IPS DF 4.7 (cell line): ENCODE results near the gene BEX4.
"Not testable (repeated sequence)": the region's sequence is repeated elsewhere in the genome, so short reads cannot be mapped to it uniquely, and the experiment has no call there.

Experiments
- DNase-seq: peaks from one replicate; pipeline ENCODE4 v3.0.0-alpha.2; 2013; ENCODE audit warnings: low spot score; ENCODE audit errors: extremely low read depth

Gene BEX4, protein sequence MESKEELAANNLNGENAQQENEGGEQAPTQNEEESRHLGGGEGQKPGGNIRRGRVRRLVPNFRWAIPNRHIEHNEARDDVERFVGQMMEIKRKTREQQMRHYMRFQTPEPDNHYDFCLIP

DNA sequence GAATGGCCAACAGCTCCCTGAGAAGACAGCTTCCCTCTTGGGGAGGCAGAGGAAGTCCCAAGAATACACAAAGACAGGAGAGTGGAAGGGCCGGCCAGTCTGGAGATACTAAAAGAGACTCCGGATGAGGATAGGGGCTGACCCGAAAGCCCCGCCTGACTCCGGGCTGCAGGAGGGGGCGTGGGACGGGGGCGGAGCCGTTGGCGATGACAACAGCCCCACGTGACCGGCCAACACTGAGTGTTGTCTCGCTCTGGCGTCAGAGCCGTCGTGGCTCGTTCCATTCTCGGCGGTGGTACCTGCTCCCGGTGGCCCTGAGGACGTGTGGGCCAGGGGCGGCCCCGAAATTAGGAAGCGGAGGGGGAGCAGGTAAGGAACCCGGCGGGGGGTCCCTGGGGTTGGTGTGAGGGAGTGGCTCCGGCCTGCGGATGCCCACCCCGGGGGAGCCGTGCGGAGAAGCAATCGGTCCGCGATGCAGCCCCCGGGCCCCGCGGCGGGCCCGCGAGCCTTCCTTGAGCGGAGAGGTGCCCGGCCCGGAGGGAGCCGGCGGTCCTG is at the start of gene BEX4:
Gene BEX4 (plus strand): TSS at position 239 of the 555 bp plus-strand sequence. CDS start 1,046 bp downstream, outside the sequence.
- no peak for DNase-seq

DNA sequence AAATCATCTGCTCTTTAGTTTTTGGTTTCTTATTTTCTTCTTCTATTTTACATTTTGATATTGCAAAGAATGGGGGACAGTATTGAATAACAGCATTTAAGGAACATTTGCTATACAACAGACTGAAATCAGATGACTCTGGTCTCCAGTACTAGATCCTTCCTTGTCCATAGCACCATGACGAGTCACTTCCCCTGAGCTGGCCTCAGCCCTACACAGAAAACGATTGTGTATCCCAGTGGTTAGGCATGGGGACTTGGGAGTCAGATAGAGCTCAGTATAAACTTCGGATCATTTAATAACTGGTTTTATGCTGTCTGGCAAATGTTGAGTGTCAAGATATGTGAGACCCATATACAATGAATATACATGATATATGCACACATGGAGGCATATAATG is 44.7 kb upstream of the BEX4 start:
- no peak for DNase-seq

DNA sequence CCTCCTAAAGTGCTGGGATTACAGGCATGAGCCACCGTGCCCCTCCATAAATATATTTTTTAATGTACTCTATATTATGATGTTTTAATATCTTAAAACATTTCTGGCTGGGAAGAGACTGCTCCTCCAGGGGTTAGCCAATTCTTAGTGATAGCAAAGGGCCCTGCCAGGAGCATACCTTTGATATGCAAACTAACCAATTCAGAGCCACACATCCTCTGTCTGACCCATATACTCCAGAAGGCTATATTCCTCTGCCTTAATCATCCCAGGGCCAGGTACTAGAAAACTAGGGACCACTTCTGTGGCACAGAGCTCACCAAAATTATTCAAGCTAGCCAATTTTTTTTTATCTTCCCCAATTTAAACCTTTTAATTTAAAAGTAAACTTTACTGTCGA is 43.6 kb upstream of the BEX4 start:
- DNase-seq, result no peak

DNA sequence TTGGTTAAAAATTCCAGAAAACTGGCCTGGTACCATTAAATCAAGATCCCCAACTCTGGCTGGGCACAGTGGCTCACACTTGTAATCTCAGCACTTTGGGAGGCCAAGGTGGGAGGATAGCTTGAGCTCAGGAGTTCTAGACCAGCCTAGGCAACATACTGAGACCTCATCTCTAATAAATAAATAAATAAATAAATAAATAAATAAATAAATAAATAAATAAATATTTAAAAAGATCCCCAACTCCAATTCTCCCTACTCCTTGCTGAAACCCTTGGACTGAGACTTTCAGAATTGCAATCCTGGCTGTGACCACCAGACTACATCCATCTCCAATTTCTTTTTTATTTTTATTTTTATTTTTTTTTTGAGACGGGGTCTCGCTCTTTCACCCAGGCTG is 39.7 kb upstream of the BEX4 start:
- DNase-seq, result not testable (repeated sequence)

DNA sequence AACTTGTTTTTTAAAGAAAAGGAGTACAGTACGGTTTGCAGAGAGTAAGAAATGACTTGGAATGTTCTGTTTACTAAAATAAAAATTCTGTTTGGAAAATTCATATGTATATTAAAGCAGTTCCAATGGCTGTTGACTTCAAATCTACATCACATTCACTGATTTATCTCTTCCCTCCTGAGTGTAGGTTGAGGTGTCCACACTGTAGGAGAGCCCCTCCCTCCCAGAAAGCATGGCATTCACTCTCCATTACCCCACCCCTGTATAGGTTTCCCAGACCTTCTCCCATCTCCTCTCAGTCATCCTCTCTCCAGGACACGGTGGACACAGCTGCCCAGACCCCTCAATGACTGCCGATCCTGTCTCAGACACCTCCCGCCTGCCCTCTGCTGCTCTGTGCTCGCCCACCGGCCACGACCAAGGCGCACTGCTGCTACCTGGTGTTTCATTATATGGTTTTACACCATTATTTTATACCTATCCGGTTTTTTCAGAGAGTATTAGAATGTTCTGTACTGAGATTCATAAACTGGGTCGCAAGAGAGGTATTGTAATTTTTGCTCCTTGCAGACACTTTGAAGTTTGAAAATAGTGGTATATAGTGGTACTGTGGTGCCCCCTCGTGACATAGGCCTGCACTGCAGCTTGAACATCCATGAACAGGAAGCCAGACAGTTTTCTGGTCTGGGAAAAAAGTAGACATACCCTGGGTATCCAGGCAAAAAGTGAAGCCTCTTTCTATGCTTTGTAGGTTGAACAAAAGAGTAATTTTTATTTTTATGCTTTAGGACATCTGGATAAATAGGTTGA is 38.8 kb upstream of the BEX4 start:
- no peak for DNase-seq

DNA sequence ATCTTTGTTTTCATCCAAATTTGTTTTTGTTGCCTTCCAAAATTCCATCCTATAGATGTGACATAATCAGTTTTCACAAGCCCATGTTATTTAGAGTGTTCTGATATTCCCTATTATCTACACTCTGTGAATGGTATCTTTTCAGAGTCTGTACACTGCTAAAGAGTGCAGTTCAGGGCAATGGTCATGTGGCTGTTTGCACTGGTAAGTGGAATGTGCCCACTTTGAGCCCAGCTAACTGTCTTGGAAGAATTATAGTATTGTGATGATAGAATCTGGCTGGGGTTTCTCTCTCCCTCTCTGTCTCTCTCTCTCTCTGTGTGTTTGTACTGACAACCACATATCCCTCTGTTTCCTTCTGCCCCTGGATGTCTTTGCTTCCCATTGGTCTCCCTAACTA is 37.4 kb upstream of the BEX4 start:
- no peak for DNase-seq

DNA sequence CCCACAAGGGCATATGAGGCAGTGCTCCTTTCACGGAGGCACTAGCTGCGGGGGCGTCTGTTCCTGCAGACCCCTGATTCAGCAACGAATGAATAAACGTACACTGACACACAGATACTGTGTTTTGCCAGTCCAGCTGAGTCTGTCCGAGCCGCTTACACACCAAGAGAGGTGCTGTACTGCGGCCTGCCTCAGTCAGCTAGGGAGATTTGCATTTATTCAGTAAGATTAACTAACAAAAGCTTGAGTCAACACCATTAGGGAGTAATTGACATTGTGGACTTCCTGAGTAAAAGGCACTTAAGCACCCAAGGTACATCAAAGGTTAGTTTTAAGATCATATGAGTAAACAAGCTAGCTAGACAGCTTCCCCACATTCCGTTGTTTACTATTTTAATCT is 31.0 kb upstream of the BEX4 start:
- DNase-seq, result no peak

DNA sequence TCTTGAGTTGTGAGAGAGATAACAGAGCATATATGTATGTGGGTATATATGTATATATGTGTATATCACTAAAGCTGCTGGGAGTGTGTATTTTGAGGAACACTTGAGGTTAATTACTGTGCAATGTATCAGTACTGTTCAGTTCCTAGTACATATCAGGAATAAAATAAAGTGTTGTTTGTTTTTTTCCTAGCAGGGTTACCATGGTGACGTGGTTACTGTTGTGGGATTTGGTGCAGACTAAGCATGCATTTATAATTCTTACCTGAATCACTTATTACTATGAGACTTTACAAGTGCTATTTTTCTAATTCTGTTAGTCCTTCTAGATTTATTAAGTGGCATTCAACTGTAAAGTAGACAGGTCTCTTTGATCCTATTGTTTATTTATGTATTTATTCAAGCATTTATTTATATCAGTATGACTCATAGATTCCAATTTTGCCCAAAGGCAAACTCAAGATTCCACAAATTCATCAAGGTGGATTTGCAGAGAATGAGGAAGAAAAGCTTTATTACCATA is 26.9 kb upstream of the BEX4 start:
- no peak for DNase-seq

DNA sequence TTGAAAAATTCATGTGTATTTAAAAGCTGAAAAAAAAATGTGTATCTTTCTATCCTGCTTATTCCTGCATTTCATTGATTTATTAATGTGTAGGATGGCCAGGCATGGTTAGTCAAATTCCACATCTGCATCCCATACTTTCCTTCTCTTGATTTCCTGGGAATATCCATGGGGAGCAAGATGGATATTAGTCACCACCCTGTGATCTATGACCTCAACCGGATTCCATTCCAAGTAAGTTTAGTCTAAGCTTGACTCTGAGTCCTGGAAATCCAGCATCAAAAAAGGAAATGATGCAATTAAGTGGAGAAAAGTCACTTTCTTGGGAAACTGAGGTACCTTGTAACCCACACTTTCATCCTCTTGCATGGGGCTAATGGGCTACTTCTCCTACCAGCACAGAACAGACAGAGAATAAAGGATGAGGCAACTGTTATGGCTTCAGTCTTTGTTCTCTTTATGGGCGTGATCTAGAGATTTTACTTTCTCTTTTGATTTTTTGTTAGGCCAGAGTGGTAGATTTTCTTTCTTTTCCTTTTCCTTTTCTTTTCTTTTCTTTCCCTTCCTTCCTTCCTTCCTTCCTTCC is 17.1 kb upstream of the BEX4 start:
- DNase-seq, result no peak

DNA sequence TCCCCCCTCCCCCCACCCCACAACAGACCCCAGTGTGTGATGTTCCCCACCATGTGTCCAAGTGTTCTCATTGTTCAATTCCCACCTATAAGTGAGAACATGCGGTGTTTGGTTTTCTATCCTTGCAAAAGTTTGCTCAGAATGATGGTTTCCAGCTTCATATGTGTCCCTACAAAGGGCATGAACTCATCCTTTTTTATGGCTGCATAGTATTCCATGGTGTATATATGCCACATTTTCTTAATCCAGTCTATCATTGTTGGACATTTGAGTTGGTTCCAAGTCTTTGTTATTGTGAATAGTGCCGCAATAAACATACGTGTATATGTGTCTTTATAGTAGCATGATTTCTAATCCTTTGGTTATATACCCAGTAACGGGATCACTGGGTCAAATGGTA is 16.2 kb upstream of the BEX4 start:
- not testable (repeated sequence) for DNase-seq

DNA sequence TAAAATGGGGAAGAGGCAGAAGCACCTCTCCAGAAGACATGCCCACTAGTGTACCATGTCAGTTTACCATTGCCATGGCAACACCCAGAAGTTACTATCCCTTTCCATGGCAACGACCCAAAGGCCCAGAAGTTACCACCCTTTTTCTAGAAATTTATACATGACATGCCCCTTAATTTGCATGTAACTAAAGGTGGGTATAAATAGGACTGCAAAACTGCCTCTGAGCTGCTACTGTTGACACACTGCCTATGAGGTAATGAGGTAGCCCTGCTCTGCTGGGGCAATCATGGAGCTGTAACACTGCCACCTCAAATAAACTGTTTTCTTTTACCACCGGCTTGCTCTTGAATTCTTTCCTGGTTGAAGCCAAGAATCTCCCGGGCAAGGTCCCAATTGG is 13.9 kb upstream of the BEX4 start:
- no peak for DNase-seq

DNA sequence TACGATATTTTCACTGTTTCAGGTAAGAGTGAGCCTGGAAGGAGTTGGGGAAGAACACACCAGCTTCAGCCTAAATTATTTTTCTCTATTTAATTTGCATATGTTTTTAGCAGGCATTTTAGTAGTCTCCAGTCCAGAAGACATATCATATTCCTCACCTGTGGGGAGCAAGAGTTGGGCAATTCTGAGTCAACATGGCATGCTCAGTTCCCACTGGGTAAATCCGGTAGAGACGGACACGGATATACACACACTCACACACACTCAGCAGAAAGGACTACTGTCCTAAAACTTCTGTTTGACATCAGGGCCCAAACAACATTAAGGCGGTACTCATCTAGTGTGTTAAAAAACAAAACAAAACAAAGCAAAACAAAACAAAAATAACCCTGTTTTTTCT is 4.9 kb upstream of the BEX4 start:
- no peak for DNase-seq

DNA sequence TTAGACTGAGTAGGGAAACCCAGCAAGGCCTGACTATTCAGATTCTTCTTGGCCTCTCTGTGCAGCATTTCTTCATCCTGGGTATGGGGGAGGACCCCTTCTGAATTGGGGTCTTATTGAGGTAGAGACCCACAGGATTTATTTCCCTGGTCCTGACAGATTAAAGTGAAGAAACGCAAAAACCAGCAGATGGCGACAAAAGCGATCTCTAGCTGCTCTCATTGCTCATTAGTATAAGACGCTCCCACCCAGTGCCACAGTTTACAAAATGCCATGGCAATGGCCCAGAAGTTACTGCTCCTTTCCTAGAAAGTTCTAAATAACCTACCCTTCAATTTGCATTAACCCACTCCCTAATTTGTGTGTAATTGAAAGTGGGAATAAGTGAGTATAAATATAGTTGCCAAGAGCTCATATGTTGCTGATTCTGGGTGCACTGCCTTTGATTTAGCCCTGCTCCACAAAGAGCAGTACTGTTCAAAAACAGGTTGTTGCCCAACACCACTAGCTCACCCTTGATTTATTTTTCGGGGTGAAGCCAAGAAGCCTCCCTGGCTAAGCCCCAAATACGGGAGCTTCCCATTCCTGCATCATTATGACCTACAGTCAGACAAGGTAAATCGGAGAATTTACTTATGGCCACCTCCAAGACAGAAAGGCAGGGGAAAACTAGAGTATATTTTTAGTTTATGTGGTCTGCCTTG is 3.7 kb upstream of the BEX4 start:
- DNase-seq, result no peak

DNA sequence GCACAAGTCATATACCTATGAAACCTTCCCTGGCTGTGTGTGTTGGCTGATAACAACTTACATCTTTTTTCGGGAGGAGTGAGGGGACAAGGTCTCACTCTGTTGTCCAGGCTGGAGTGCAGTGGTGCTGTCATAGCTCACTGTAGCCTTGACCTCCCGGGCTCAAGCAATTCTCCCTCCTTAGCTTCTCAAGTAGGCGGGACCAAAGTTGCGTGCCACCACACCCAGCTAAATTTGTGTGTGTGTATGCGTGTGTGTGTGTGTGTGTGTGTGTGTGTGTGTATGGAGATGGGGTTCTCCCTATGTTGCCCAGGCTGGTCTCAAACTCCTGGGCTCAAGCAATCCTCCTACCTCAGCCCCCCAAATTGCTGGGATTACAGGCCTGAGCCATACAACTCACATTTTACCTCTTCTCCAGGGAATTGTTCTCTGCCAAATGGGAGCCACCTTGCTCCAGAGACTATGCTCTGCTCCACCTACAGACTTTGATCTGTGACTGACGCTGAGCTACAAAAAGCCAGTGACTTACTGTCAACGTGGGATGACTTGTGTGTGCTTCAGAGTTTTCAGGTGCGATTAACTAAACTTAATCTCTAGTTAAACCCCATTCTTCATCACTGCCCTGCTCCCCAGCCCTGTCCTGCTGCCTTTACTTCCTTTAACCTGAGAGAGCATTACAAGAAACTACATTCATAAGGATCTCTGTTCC is 2.0 kb upstream of the BEX4 start:
- no peak for DNase-seq

DNA sequence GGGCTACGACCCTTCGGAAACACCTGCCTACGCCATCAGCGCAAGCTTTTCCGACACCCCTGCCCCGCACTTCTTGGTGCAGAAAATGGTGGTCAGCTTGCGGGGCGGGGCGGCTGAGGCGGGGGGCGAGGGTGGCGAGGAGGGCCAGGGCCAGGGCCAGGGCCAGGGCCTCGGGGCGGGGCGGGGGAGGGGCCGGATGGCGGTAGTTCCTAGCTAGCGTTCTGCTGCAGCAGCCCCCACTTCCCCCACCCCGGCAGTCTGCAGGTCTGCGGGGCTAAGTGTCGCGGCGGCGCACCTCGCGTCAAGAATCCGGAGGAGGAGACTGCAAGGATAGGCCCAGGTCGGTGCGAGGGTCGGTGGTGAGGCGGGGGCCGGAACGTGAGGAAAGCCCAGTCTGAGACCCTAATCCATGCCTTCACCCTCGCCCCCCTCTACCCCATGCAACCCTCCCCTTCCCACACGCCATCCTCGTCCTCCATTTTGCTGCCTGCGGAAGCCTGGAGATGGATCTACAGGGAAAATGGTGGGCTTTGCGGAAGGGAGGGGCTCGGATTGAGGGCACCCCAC is 600 bp downstream of the BEX4 start:
- DNase-seq, result no peak

DNA sequence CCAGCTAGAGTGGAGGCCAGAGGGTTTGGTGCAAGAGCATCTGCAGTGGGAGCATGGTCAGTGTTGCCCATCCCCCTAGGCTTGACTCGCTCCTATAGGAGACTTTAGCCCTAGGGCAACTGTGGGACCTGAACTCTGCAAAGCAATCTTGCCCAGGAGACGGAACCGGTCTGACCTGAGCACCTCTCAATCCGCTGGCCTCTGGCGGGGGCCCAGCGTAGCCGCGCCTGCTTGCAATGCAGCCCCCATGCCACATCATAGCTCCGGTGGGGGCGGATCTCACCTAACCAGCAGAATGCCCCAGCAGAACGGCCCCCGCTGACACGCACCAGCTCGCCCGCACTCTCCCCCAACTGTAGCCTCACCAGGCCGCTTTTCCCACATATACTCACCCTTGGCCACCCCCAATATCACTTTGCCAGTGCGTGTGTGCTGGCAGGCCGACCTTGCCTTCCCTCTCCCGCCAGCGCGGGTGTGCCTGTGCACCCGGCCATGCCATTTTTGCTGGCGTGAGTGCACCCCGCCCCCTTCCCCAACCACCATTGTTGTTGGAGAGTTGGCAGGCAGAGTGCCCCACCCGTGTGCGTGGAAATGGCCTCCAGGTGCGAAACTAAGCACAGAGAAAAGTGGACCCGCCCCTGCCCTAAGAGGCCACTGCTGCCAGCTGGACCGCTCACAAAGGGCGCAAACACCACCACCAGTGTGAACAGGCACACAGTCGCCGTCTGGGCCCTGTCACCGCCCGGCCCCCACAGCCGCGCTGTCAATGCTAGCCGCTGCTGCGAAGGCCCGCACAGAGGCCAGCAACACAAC is 5.8 kb downstream of the BEX4 start:
- DNase-seq, result no peak

DNA sequence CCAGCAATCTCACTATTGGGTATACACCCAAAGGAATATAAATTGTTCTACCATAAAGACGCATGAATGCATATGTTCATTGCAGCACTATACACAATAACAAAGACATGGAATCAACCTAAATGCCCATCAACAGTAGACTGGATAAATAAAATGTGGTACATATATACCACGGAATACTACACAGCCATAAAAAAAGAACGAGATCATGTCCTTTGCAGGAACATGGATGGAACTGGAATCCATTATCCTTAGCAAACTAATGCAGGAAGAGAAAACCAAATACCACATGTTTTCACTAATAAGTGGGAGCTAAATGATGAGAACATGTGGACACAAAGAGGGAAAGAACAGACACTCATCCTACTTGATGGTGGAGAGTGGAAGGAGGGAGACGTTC is 11.0 kb downstream of the BEX4 start:
- DNase-seq, result not testable (repeated sequence)

DNA sequence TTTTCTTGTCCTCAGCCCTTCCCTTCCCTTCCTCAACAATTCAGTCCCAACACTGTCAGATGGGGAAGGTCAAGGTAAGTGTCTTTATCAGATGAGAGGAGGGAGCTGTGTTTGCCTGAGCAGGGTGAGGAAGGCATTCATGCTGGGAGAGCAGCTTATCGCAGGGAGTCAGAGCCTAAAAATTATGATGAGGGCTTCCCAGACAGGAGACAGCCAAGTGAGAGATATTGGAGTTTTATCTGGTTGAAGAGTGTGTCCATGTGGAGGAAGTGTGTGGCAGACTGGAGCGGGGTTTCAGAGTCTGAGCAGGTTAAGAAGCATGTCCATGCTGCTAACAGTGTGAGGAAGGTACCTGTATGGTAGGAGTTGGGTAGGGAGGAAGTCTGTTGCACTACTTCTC is 18.4 kb downstream of the BEX4 start:
- DNase-seq, result no peak

DNA sequence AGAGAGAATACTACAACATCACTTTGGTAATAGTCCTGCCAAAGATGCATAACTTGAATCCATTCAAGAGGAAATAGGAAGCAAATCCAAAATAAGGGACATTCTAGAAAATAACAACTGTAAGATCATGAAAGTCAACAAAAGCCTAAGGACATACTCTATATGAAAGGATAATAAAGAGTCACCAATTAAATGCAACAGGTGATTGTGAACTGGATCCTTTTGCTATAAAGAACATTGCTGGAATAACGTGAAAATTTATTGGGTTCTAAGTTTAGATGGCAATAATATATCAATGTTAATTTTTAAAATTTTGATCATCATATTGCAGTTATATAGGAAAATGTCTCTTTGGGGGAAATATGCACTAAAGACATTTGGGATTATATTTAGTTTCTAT is 20.0 kb downstream of the BEX4 start:
- DNase-seq, result no peak

DNA sequence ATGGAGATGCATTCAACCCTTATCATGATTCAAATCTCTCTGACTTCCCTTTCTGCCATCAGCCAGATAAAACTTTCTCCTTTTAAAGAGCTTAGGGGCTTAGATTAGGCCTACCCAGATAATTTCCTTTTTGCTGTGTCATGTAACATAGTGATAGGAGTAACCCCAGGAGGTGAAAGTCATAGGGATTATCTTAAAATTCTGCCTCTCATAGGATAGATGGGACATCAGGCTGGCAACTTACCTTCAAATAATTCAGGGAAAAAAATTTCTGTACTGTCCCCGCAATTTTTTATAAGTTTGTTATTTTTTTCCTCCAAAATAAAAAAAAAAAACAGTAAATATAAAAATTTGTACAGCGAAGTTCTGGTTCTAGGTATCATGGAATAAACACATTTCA is 20.7 kb downstream of the BEX4 start:
- DNase-seq, result not testable (repeated sequence)
